ENCODE results near the gene ZNF644.
"Not testable (repeated sequence)": the region's sequence is repeated elsewhere in the genome, so short reads cannot be mapped to it uniquely, and the experiment has no call there.

The ZNF644 gene

GRCh38 chr1:90925928-90926869, 95.6 kb downstream of the ZNF644 start:
- DNase-seq (ENCODE audit: low read depth), result peak; percentile 13

DNA sequence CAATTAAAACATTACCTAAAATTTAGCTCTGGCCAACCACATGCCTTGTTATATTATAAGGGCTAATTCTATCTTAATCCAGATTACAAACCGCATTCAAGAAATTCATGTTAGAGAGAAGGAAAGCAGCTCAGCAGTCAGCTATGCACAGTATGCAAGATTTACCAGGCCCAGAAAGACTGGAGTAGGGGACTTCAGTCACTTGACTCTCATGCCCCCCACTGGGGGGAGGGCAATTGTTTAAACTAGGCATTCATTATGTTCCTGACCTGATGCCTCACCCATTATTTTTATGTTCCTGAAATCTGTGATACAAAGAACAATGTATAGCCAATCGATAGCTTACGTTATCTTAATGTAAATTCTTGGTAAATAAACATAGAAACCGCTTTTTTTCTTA, 96.9 kb downstream of the ZNF644 start:
- no peak for DNase-seq (ENCODE audit: low read depth)

DNA sequence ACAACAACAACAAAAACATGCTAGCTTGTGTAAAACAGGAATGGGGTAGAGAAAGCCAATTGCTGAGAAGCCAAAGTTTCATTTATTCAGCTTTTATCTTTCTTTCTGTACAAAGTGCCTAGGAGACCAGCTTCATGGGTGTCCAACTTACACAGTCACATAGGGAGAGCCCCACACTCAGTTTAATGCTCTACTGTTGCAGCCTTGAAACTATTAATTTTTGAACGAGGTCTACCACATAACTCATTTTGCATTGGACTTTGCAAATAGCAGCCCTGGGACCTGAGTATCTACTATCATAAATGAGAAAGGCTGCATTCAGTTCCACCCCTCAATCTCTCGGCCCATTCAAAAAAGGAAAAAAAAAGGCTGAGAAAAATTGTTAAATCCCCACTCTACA, 98.8 kb downstream of the ZNF644 start:
- DNase-seq (ENCODE audit: low read depth), result no peak

GRCh38 chr1:90922202-90922601, 99.6 kb downstream of the ZNF644 start:
- DNase-seq (ENCODE audit: low read depth), result no peak

DNA sequence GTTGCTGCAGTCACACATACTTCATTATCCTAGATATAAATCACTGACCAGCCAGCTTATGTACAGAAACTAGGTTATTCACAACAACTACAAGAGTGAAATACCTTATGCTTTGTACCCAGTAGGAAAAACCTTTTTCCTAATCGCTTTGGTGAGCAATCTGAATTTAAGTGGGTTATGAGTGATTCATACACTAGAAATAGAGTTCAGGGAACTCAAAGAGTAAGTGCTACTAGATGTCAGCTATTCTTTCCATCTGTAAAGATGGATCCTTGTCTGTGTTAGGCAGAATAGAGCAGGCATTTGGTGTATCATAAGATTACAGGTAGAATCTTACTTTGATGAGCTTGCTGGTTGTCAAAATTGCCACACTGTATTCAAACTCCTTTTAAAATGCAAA, 101.9 kb downstream of the ZNF644 start:
- DNase-seq (ENCODE audit: low read depth), result peak; percentile 6

DNA sequence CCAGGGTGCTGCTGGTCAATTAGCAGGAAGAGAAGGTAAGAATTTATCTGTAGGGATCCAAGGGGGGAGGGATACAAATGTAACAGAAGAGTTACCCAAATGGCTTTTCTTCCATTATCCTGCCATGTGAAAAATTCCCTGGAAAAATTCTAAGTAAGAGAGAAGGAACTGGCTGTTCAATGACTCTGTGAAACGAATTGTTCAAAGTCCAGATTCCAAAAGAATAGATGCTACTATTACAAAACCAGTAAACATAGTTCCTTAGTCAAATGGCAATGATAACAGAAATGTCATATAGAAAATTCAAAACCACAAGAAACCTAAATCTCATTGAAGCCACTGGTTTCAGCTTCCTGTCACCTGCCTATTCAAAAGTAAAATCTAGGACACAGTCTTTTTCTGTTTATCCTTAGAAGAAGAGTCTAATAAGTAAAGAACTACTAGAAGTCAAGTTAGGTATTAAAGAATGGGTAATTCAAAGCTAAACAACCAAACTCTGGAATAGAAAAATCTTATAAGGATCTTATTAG, 102.6 kb downstream of the ZNF644 start:
- DNase-seq (ENCODE audit: low read depth), result no peak

- DNase-seq (ENCODE audit: low read depth), result no peak
These were observed 110.5 kb downstream of the ZNF644 start for GRCh38 chr1:90911353-90911752.

- DNase-seq (ENCODE audit: low read depth), result no peak
These were observed 119.2 kb downstream of the ZNF644 start for GRCh38 chr1:90902672-90903071.

DNA sequence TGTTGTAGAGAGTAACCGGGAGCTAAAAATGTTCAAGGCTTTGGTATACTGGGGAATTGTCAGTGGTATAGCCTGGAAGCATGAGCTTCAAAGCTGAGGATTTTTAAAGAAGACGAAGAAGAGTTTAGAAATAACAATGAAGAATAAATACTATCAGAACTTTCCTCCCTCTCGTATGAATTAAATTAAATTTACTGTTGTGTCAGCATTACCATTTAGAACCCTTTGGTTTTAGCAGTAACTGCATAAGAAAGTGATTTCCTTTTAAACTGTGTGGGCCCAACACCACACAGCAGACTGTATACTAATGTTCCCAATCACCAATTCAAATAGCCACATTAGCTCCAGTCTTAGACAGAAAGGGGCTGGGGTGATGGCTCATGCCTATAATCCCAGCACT, 122.6 kb downstream of the ZNF644 start:
- DNase-seq (ENCODE audit: low read depth), result no peak

- DNase-seq (ENCODE audit: low read depth), result not testable (repeated sequence)
These were observed 128.2 kb downstream of the ZNF644 start for GRCh38 chr1:90893679-90894078.

DNA sequence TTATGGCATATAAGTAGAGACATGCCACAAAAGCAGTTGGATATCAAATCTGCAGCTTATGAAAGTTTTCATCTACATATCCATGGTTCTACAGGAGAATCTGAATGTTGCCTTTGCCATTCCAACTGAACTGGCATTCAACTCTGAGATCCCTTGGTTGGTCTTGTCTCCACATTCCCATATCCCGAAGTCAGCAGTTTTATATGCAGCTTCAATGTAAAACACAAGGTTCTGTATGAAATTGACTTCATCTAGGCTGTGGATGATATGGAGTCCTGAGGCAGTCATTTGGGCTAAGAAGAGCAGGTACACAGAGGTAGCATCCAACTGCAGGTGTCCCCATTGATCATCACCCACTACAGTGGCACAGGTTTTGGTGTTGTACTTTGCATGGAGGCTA, 129.0 kb downstream of the ZNF644 start:
- not testable (repeated sequence) for DNase-seq (ENCODE audit: low read depth)

GRCh38 chr1:90892196-90892595, 129.6 kb downstream of the ZNF644 start:
- not testable (repeated sequence) for DNase-seq (ENCODE audit: low read depth)

GRCh38 chr1:90891756-90892155, 130.1 kb downstream of the ZNF644 start:
- not testable (repeated sequence) for DNase-seq (ENCODE audit: low read depth)

GRCh38 chr1:90882221-90882620, 139.6 kb downstream of the ZNF644 start:
- no peak for DNase-seq (ENCODE audit: low read depth)

DNA sequence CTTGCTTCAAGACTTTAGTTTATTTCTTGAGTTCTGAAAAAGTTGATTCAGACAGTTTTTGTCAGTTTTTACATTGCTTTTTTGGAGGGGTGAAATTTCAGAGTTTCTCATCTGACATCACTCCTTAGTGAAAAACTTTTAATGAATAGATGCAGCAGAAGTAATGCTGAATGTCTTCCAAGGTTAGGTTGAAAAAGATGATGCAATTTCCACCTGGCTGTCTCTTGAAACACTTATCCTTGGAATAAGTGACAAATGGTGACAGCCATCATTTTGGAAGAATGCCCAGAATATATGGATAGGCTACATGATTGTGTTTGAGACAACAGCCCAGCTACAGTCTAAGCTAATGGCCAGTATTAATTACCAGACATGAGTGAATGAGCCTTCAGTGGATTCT, 140.8 kb downstream of the ZNF644 start:
- DNase-seq (ENCODE audit: low read depth), result no peak

- no peak for DNase-seq (ENCODE audit: low read depth)
These were observed 142.6 kb downstream of the ZNF644 start for GRCh38 chr1:90879281-90879680.

DNA sequence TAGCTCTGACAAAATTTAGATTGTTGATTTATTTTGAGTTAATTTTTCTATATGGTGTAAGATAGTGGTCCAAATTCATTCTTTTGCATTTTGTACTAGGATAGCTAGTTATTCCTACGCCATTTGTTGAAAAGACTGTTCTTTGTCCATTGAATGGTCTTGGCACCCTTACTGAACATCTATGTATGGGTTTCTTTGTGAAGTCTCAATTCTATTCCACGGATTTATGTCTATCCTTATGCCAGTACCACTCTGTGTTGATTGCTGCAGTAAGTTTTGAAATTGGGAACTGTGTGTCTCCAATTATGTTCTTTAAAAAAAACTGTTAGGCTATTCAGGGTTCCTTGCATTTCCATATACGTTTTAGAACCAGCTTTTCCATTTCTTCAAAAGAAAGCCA, 145.7 kb downstream of the ZNF644 start:
- no peak for DNase-seq (ENCODE audit: low read depth)

Measured in stromal cell of bone marrow (primary cell).